ENCODE results near the gene MC2R.

MC2R gene

GRCh38 chr18:13915391-13915790 is at the start of gene MC2R:
MC2R (minus strand) TSS chr18:13915536; CDS start chr18:13885518, 30,018 bp downstream.
- no peak for DNase-seq (ENCODE audit: low spot score)
- TF ChIP-seq CTCF (IDR thresholded peaks at IDR 0.05; ENCODE audit: extremely low read depth, missing control alignments): no peak

- DNase-seq (ENCODE audit: low spot score): no peak
- TF ChIP-seq CTCF (IDR thresholded peaks at IDR 0.05; ENCODE audit: extremely low read depth, missing control alignments): no peak
These were observed 30.5 kb upstream of the MC2R start for GRCh38 chr18:13945811-13946210.

- no peak for TF ChIP-seq CTCF (IDR thresholded peaks at IDR 0.05; ENCODE audit: extremely low read depth, missing control alignments)
These were observed 28.0 kb upstream of the MC2R start for GRCh38 chr18:13943338-13943737.

GRCh38 chr18:13940326-13940725 is 25.0 kb upstream of the MC2R start:
- no peak for TF ChIP-seq CTCF (IDR thresholded peaks at IDR 0.05; ENCODE audit: extremely low read depth, missing control alignments)
- no peak for DNase-seq (ENCODE audit: low spot score)

More at GRCh38 chr18:13943338-13943737, 28.0 kb upstream of the MC2R start:
- no peak for DNase-seq (ENCODE audit: low spot score)

- TF ChIP-seq CTCF (IDR thresholded peaks at IDR 0.05; ENCODE audit: extremely low read depth, missing control alignments): no peak
- DNase-seq (ENCODE audit: low spot score): no peak
These were observed 19.3 kb upstream of the MC2R start for GRCh38 chr18:13934676-13935075.

GRCh38 chr18:13934058-13934457 is 18.7 kb upstream of the MC2R start:
- no peak for TF ChIP-seq CTCF (IDR thresholded peaks at IDR 0.05; ENCODE audit: extremely low read depth, missing control alignments)
- DNase-seq (ENCODE audit: low spot score): no peak

- no peak for TF ChIP-seq CTCF (IDR thresholded peaks at IDR 0.05; ENCODE audit: extremely low read depth, missing control alignments)
- DNase-seq (ENCODE audit: low spot score): no peak
These were observed 17.1 kb upstream of the MC2R start for GRCh38 chr18:13932285-13933025.
